Kidney (tissue), 14 donors: ENCODE measurements around the gene RCBTB2. TPM values are rescaled to one million over a fixed set of nuclear protein-coding genes. Genes with fewer than 3 reads are reported as not detected.

ENCODE experiments used
- DNase-seq, 5 donors: peaks; one replicate each; pipeline ENCODE4 v3.0.0-alpha.2; 2013 to 2020
- FAIRE-seq: peaks from 2 replicates; lab custom pipeline; 2012; peaks lifted over from hg19 to GRCh38; lab: Jason Lieb, UNC
- H3K27ac ChIP-seq, 2 donors: one replicate each; pipeline ENCODE4 v1.7.0; 2013; ENCODE audit warnings: low read depth in 2 of 2, low read length in 2 of 2, inconsistent platforms in 1 of 2
- H3K27me3 ChIP-seq: one replicate; pipeline ENCODE4 v1.7.1; 2013; ENCODE audit warnings: low read length, inconsistent platforms; ENCODE audit not compliant: control insufficient read depth, insufficient read depth
- H3K36me3 ChIP-seq, 3 donors: one replicate each; pipeline versions ENCODE4 v1.7.0 to v1.7.1; 2013; ENCODE audit warnings: low read length in 3 of 3, control low read depth in 1 of 3, inconsistent platforms in 1 of 3; ENCODE audit not compliant: insufficient read depth in 3 of 3, control insufficient read depth in 2 of 3
- H3K4me1 ChIP-seq, 3 donors: one replicate each; pipeline versions ENCODE4 v1.7.0 to v1.7.1; 2013; ENCODE audit warnings: low read length in 3 of 3, inconsistent platforms in 1 of 3, low read depth in 1 of 3; ENCODE audit not compliant: control insufficient read depth in 2 of 3, insufficient read depth in 2 of 3
- H3K4me3 ChIP-seq, 3 donors: one replicate each; pipeline versions ENCODE4 v1.7.0 to v1.8.1; 2013; ENCODE audit warnings: low read length in 3 of 3, control low read depth in 1 of 3, inconsistent platforms in 1 of 3
- H3K9ac ChIP-seq, 3 donors: one replicate each; pipeline versions ENCODE4 v1.7.0 to v1.7.1; 2013; ENCODE audit warnings: low read length in 3 of 3, control low read depth in 1 of 3, inconsistent platforms in 1 of 3
- H3K9me3 ChIP-seq, 3 donors: one replicate each; pipeline versions ENCODE4 v1.7.0 to v1.7.1; 2013; ENCODE audit warnings: low read length in 3 of 3, control low read depth in 1 of 3, inconsistent platforms in 1 of 3; ENCODE audit not compliant: control insufficient read depth in 2 of 3, insufficient read depth in 1 of 3
- intact Hi-C: fragments of 100-400 bp; cut with DNase I; formaldehyde crosslinking; loops from one replicate; pipeline ENCODE4 v1.11.1; 2022
- polyA plus RNA-seq: library from polyadenylated mRNA; stranded (reverse); fragments of 350-450 nt; fragmentation: Illumina TruSeq; extraction: RNeasy Lipid Tissue Mini Kit (QIAGEN cat#74804); gene quantifications from one replicate; pipeline ENCODE4 v1.2.3, GENCODE V29; 2014; ENCODE audit warnings: low read depth, low replicate concordance; ENCODE audit not compliant: insufficient read depth
- total RNA-seq: library from RNA; stranded (reverse); fragmentation: NEBNext Ultra II Directional; extraction: Animal tissue kit (Norgen Biotek cat#: 25700); gene quantifications from one replicate; pipeline ENCODE4 v1.2.1, GENCODE V29; 2021
- TF ChIP-seq, protein P1 (sequence below): IDR thresholded peaks from 3 replicates; pipeline ENCODE4 v1.5.1; 2012; ENCODE audit warnings: mild to moderate bottlenecking, moderate library complexity, borderline replicate concordance; ENCODE audit not compliant: insufficient read depth; ENCODE audit errors: extremely low read depth
- donor health status: control.
- donor health status: control.
- donor health status: control.
- donor health status: control.
- donor health status: control.
- donor health status: DM: yes; HTN: yes; CAD: no.
- donor health status: Normal renal cell carcinoma (clear cell type).

Gene RCBTB2
- total and polyA plus RNA-seq, 2 donors from 2014 or later = 17.0 to 19.6 TPM

DNA sequence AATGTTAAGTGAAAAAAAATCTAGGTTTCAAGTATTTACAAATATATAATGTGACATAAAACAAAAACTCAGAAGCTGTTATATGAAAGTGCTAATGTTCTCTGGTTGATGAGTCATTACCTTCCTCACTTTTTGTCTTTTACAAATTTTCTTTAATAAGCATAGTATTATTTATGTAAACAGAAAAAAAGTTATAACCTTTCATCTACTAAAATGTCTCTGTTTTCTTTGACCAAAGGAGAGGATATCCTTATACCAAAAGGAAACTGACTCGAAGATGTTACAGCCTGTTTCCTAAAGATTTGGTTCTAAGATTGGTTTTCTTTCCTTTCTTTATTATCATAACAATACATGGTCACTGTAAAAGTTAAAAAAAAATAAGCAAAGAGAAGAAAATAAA is 38.0 kb downstream of the RCBTB2 start:
- peaks cover 0 to 9% (median 2%) of the 10 kb centered on the region in 3 donors for H3K36me3 ChIP-seq
- H3K9me3 ChIP-seq = no peaks in the 10 kb centered on the region
- no peak overlapping the region for H3K9ac ChIP-seq
- TF ChIP-seq, protein P1, sequence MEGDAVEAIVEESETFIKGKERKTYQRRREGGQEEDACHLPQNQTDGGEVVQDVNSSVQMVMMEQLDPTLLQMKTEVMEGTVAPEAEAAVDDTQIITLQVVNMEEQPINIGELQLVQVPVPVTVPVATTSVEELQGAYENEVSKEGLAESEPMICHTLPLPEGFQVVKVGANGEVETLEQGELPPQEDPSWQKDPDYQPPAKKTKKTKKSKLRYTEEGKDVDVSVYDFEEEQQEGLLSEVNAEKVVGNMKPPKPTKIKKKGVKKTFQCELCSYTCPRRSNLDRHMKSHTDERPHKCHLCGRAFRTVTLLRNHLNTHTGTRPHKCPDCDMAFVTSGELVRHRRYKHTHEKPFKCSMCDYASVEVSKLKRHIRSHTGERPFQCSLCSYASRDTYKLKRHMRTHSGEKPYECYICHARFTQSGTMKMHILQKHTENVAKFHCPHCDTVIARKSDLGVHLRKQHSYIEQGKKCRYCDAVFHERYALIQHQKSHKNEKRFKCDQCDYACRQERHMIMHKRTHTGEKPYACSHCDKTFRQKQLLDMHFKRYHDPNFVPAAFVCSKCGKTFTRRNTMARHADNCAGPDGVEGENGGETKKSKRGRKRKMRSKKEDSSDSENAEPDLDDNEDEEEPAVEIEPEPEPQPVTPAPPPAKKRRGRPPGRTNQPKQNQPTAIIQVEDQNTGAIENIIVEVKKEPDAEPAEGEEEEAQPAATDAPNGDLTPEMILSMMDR = no peak
- no peak overlapping the region for H3K4me3 ChIP-seq
- H3K27me3 ChIP-seq = no peaks in the 10 kb centered on the region
- H3K4me1 ChIP-seq = no peaks in the 10 kb centered on the region
- FAIRE-seq = peak; percentile 33
- no peak overlapping the region for H3K27ac ChIP-seq
- intact Hi-C loops = no loop called here
- DNase-seq = peak in 1 of 5 donors; percentile 30

DNA sequence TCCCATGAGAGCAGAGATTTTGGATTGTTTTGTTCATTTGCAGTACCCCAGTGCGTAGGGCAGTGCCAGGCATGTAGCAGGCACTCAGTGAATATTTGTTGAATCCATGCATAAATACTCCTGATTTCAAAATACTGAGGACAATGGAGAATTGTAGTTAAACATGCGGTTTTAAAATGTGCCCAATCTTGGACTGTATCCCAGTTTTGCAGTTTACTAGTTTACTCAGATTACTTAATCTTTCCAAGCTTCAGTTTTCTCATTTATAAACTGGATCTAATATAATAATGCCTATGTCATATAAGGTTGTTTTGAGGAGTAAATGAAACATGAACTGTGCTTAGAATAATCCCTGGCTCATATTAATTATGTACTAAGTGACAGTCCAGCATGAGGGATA is 39.0 kb downstream of the RCBTB2 start:
- FAIRE-seq = no peak
- Histone ChIP-seq H3K4me3 (no peak overlapping the region), H3K9ac (no peak overlapping the region), H3K27me3 (no peaks in the 10 kb centered on the region), H3K4me1 (no peaks in the 10 kb centered on the region), H3K9me3 (no peaks in the 10 kb centered on the region), H3K36me3 (no peaks in the 10 kb centered on the region), H3K27ac (no peak overlapping the region)
- DNase-seq = no peak
- TF ChIP-seq, protein P1 = no peak
- intact Hi-C loops = no loop called here

DNA sequence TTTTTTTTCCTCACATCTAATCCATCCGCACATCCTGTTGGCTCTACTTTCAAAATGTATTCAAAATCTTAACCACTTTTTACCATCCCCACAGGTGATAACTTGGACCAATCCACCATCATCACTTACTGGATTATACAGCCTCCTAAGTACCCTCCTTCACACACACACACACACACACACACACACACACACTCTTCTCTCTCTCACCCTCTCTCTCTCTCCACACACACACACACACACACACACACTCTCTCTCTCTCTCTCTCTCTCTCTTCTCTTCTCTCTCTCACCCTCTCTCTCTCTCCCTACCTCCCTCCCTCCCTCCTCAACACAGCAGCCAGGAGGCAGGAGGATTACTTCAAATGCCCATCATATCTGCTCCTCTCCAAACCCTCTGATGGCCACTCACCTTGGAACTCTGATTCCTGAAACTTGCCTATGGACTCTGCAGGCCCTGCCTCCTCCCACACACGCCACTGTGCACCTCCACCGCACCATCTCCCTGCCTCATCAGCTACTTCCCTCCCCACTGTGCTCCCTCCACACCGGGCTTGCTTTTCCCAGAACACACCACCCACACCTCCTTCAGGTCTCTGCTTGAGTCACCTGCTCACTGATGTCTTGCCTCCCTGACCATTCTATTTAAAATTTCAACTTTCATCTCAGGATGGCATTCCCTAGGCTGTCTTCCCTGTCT is 39.7 kb downstream of the RCBTB2 start:
- intact Hi-C loops = no loop called here
- TF ChIP-seq, protein P1 = no peak
- H3K4me3 ChIP-seq = no peak overlapping the region

More for the DNA sequence above, 39.7 kb downstream of the RCBTB2 start:
- no peaks in the 10 kb centered on the region for H3K27me3 ChIP-seq
- H3K9ac ChIP-seq = no peak overlapping the region
- FAIRE-seq = no peak
- no peaks in the 10 kb centered on the region for H3K4me1 ChIP-seq
- DNase-seq = no peak
- H3K36me3 ChIP-seq = peaks cover 0 to 3% (median 0%) of the 10 kb centered on the region in 3 donors
- peak overlapping the region; percentile 23 to 28 for H3K27ac ChIP-seq
- H3K9me3 ChIP-seq = no peaks in the 10 kb centered on the region
